GM19023 (cell line): ENCODE measurements around the gene ZFYVE9.
"Not testable (repeated sequence)": the region's sequence is repeated elsewhere in the genome, so short reads cannot be mapped to it uniquely, and the experiment has no call there.

Experiments
- ATAC-seq: cut with Tn5 transposase; IDR thresholded peaks from one replicate; pipeline ENCODE4 v1.9.1; 2021; ENCODE audit warnings: mild to moderate bottlenecking, moderate library complexity; ENCODE audit not compliant: unreplicated experiment

The ZFYVE9 gene

GRCh38 chr1:52191395-52191965, 49.6 kb downstream of the ZFYVE9 start:
- no peak for ATAC-seq

- ATAC-seq, result no peak
These were observed 50.1 kb downstream of the ZFYVE9 start for GRCh38 chr1:52192024-52192423.

GRCh38 chr1:52192436-52192835, 50.5 kb downstream of the ZFYVE9 start:
- no peak for ATAC-seq

- no peak for ATAC-seq
These were observed 52.1 kb downstream of the ZFYVE9 start for GRCh38 chr1:52193985-52194384.

- no peak for ATAC-seq
These were observed 53.3 kb downstream of the ZFYVE9 start for GRCh38 chr1:52195161-52195560.

GRCh38 chr1:52203935-52204625, 62.2 kb downstream of the ZFYVE9 start:
- no peak for ATAC-seq

- ATAC-seq, result no peak
These were observed 62.8 kb downstream of the ZFYVE9 start for GRCh38 chr1:52204696-52205095.

GRCh38 chr1:52206686-52207085, 64.8 kb downstream of the ZFYVE9 start:
- ATAC-seq, result not testable (repeated sequence)

GRCh38 chr1:52209429-52209828, 67.5 kb downstream of the ZFYVE9 start:
- no peak for ATAC-seq

GRCh38 chr1:52210044-52210443, 68.2 kb downstream of the ZFYVE9 start:
- no peak for ATAC-seq

GRCh38 chr1:52216907-52217458, 75.1 kb downstream of the ZFYVE9 start:
- no peak for ATAC-seq

- ATAC-seq, result no peak
These were observed 83.3 kb downstream of the ZFYVE9 start for GRCh38 chr1:52225174-52225573.

- no peak for ATAC-seq
These were observed 87.6 kb downstream of the ZFYVE9 start for GRCh38 chr1:52229494-52229893.

- ATAC-seq, result no peak
These were observed 91.6 kb downstream of the ZFYVE9 start for GRCh38 chr1:52233463-52233862.

GRCh38 chr1:52234014-52234413, 92.1 kb downstream of the ZFYVE9 start:
- ATAC-seq, result no peak

- no peak for ATAC-seq
These were observed 92.8 kb downstream of the ZFYVE9 start for GRCh38 chr1:52234708-52235107.

- ATAC-seq, result no peak
These were observed 93.8 kb downstream of the ZFYVE9 start for GRCh38 chr1:52235646-52236045.

GRCh38 chr1:52237430-52237829, 95.5 kb downstream of the ZFYVE9 start:
- no peak for ATAC-seq

GRCh38 chr1:52238474-52238873, 96.6 kb downstream of the ZFYVE9 start:
- ATAC-seq, result no peak

GRCh38 chr1:52238887-52239707, 97.2 kb downstream of the ZFYVE9 start:
- ATAC-seq, result no peak

GRCh38 chr1:52239708-52240001, 97.8 kb downstream of the ZFYVE9 start:
- no peak for ATAC-seq
